Omental fat pad (tissue), 4 donors: ENCODE data around the gene S100A12. TPM values are rescaled to one million over a fixed set of nuclear protein-coding genes. Genes with fewer than 3 reads are reported as not detected.

Source experiments
- ATAC-seq: fragments of 150-250 bp; one replicate; pipeline ENCODE4 v1.9.1; 2016; ENCODE audit warnings: mild to moderate bottlenecking, moderate library complexity; ENCODE audit not compliant: low FRiP score
- DNase-seq: peaks from one replicate; pipeline ENCODE4 v3.0.0-alpha.2; 2019; ENCODE audit warnings: low spot score
- CTCF ChIP-seq, 3 donors: fragments of 450-650 bp; IDR thresholded peaks; one replicate each; pipeline ENCODE4 v1.5.1; 2016 to 2017; ENCODE audit warnings: antibody characterized with exemption in 3 of 3, mild to moderate bottlenecking in 3 of 3, moderate library complexity in 2 of 3
- small RNA-seq: library from RNA; depleted of rRNA; stranded (forward); fragments of <200 nt; gene quantifications from one replicate; pipeline ENCODE3, GENCODE V24; 2016
- total RNA-seq, 4 donors: library from RNA; depleted of rRNA; stranded (reverse); fragments of >200 nt; gene quantifications; one replicate each; pipeline ENCODE4 v1.1.0, GENCODE V29; 2016

S100A12 gene
- total RNA-seq, 4 donors from 2014 or later = 4.2 to 59.0 (median 9.6) TPM

- no peak for ATAC-seq
- no peak for DNase-seq
- no peak for TF ChIP-seq CTCF (IDR thresholded peaks at IDR 0.05)
Measured at GRCh38 chr1:153337980-153338853, 37.2 kb downstream of the S100A12 start.

- ATAC-seq (no peak), DNase-seq (no peak)
- no peak for TF ChIP-seq CTCF (IDR thresholded peaks at IDR 0.05)
Measured at GRCh38 chr1:153336650-153337049, 38.8 kb downstream of the S100A12 start.

- DNase-seq (no peak), ATAC-seq (no peak)
- TF ChIP-seq CTCF (IDR thresholded peaks at IDR 0.05) = no peak
Measured at GRCh38 chr1:153333902-153334301, 41.5 kb downstream of the S100A12 start.

GRCh38 chr1:153324912-153325311, 50.5 kb downstream of the S100A12 start:
- no peak for ATAC-seq
- TF ChIP-seq CTCF (IDR thresholded peaks at IDR 0.05) = no peak

More at GRCh38 chr1:153324912-153325311, 50.5 kb downstream of the S100A12 start:
- no peak for DNase-seq

Small RNAs within 50 kb of the gene (small RNA-seq; reads per million reads assigned to genes)
- not detected for gene RNU6-160P
- gene S100A15A = not detected

Other genes with a start within 250 kb of the S100A12 start
- not detected for gene SPRR2G, start 224.7 kb downstream of the S100A12 start, total RNA-seq
- gene LELP1, start 172.2 kb downstream of the S100A12 start, total RNA-seq = not detected
- gene PRR9, start 158.0 kb downstream of the S100A12 start, total RNA-seq = 1 to 10 TPM in 2 of 4 donors, not detected in 2; 2.0 to 5.4 TPM
- not detected for gene LORICRIN, start 115.9 kb downstream of the S100A12 start, total RNA-seq
- not detected for gene PGLYRP3, start 62.7 kb downstream of the S100A12 start, total RNA-seq
- not detected for gene PGLYRP4, start 26.8 kb downstream of the S100A12 start, total RNA-seq
- gene S100A9, start 17.8 kb downstream of the S100A12 start, total RNA-seq = 1,000 to 10,000 TPM in 1 of 4 donors, 100 to 1,000 TPM in 3; 436 to 2,200 (median 573) TPM
- 100 to 1,000 TPM in 1 of 4 donors, 10 to 100 TPM in 3; 50.4 to 402 (median 59.6) TPM for gene S100A8, start 15.5 kb upstream of the S100A12 start, total RNA-seq
- gene S100A7A, start 40.9 kb upstream of the S100A12 start, total RNA-seq = not detected
- gene S100A7, start 85.0 kb upstream of the S100A12 start, total RNA-seq = not detected
- gene S100A6, start 160.4 kb upstream of the S100A12 start, total RNA-seq = 100 to 1,000 TPM; 315 to 566 (median 427) TPM
- not detected for gene S100A5, start 165.3 kb upstream of the S100A12 start, total RNA-seq
- gene S100A4, start 170.2 kb upstream of the S100A12 start, total RNA-seq = 100 to 1,000 TPM; 323 to 723 (median 337) TPM
- gene S100A3, start 173.6 kb upstream of the S100A12 start, total RNA-seq = 1 to 10 TPM in 3 of 4 donors, not detected in 1; 1.7 to 3.2 (median 2.7) TPM
- 1 to 10 TPM in 2 of 4 donors, not detected in 2; 1.3 to 6.5 TPM for gene S100A2, start 190.2 kb upstream of the S100A12 start, total RNA-seq
- gene S100A16, start 237.5 kb upstream of the S100A12 start, total RNA-seq = 100 to 1,000 TPM in 3 of 4 donors, 10 to 100 TPM in 1; 84.5 to 225 (median 127) TPM
- gene S100A14, start 240.7 kb upstream of the S100A12 start, total RNA-seq = 1 to 10 TPM in 2 of 4 donors, under 1 TPM in 1, not detected in 1; 0.50 to 1.9 (median 1.3) TPM